Activated CD4-positive, alpha-beta T cell treated with anti-CD3 and anti-CD28 coated beads, Interleukin-2, amount 50 U/mL, for 4 hours (primary cell): ENCODE data around the gene NHLRC1.
"Not testable (repeated sequence)": the region's sequence is repeated elsewhere in the genome, so short reads cannot be mapped to it uniquely, and the experiment has no call there.

Experiments used
- DNase-seq, 2 experiments: peaks; one replicate each; pipeline ENCODE4 v3.0.0-alpha.2; 2020

Gene NHLRC1

GRCh38 chr6:18122128-18123093 lies at the start of gene NHLRC1:
Gene NHLRC1, minus strand, starts transcription at chr6:18122677. Its CDS starts 71 bp downstream, at chr6:18122606.
- DNase-seq = peak; percentile 60 to 62

GRCh38 chr6:18171871-18172270 lies 49.4 kb upstream of the NHLRC1 start:
- DNase-seq = no peak

GRCh38 chr6:18168264-18168663 lies 45.8 kb upstream of the NHLRC1 start:
- DNase-seq = no peak

- no peak for DNase-seq
Measured at GRCh38 chr6:18166312-18167036, 44.0 kb upstream of the NHLRC1 start.

GRCh38 chr6:18165751-18166150 lies 43.3 kb upstream of the NHLRC1 start:
- DNase-seq = no peak

GRCh38 chr6:18162401-18162800 lies 39.9 kb upstream of the NHLRC1 start:
- DNase-seq = no peak

DNA sequence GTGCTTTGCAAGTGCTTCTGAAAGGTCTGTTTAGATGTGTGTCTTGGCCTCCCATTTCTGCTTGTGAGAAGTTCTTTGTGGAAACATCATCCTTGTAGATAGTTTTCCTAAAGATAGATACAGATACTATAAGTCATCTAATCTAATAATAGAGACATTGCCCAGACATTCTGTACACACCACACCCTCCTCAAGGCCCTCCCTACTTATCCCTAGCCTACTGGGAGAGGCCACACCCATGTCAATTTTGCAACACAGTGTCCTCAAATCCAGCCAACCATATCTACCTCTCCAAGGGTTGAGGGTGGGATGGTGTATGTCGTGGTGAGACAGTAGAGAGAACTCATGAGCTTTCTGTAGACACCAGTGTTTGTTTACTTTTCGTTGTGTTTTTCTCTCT lies 39.0 kb upstream of the NHLRC1 start:
- no peak for DNase-seq

DNA sequence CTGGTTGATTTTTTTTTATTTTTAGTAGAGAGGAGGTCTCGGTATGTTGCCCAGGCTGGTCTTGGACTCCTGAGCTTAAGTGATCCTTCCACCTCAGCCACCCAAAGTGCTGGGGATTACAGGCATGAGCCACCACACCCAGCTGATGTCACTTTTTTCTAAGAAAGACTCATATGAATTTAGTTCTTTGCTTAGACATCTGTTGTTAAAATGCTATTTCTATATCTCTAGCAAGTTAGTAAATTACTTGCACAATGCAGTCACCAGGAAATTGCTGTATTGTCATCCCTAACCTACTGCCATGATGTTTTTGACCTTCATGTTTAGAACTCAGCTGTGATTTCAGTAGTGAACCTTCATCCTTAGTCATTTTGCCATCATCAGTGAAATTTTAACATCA lies 38.4 kb upstream of the NHLRC1 start:
- DNase-seq = no peak

GRCh38 chr6:18155864-18156421 lies 33.5 kb upstream of the NHLRC1 start:
- DNase-seq = peak in 1 of 2 experiments; percentile 25

GRCh38 chr6:18155150-18155863 lies 32.8 kb upstream of the NHLRC1 start, which contains the start of gene KDM1B:
Gene KDM1B, plus strand, starts transcription at chr6:18155422. Its CDS starts 4,474 bp downstream, at chr6:18159896.
- peak; percentile 97 to 98 for DNase-seq

GRCh38 chr6:18154507-18155149 lies 32.2 kb upstream of the NHLRC1 start, which contains the start of gene TPMT:
Gene TPMT, minus strand, starts transcription at chr6:18155077. Its CDS starts 5,950 bp downstream, at chr6:18149127.
- peak in 1 of 2 experiments; percentile 1 for DNase-seq

DNA sequence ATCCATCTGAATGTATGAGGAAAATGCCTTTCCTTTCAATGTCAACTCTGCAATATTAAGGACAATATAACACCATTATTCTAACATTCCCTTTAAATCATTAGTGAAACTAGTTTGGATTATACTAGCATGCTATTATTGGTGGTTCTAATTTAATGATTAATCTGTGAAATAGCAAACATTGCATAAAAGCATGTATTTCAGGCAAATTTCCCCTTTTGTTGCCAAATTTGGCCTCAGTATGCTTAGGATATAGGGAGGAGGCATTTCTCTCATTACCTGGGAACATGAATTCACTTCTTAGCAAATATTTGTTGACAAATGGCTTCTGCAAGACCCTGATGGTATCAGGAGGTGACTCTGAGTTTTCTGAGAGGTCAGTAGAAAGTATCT lies 30.8 kb upstream of the NHLRC1 start:
- no peak for DNase-seq

GRCh38 chr6:18151801-18152200 lies 29.3 kb upstream of the NHLRC1 start:
- DNase-seq = no peak

GRCh38 chr6:18151391-18151790 lies 28.9 kb upstream of the NHLRC1 start:
- not testable (repeated sequence) for DNase-seq

DNA sequence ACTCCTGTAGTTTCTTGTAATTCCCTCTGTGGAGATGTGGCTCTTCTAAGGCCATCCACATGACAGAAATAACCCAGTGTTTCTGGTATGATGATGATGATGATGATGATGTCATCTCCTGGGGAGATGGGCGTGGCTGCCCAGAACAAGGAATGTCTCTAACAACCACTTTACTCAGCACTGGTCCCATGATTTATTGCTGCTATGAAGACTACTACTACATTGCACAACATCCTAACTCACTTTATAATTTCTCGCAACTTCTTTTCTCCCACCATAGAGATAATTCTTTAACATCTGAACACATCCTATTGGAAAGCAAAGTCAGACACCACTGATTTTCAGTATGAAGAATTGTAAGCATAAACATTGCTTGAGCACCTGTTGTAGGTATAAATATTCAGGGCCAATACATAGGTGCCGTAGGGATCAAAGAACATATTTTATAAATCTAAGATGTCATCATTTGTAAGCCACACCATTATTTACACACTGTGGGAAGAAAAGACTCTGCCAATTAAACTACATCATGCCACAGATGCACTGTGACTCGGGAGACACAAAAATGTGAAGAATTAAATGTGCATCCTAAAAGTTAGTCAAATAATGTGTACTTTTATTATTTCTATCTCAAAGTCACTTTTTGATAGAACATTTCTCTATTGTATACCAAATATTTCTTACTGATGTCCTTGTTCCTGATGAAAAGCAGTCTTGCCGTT lies 26.0 kb upstream of the NHLRC1 start:
- no peak for DNase-seq

- DNase-seq = no peak
Measured at GRCh38 chr6:18147616-18148015, 25.1 kb upstream of the NHLRC1 start.

GRCh38 chr6:18147160-18147559 lies 24.7 kb upstream of the NHLRC1 start:
- no peak for DNase-seq

GRCh38 chr6:18142591-18142861 lies 20.0 kb upstream of the NHLRC1 start:
- DNase-seq = no peak

- DNase-seq = no peak
Measured at GRCh38 chr6:18141805-18142590, 19.5 kb upstream of the NHLRC1 start.

DNA sequence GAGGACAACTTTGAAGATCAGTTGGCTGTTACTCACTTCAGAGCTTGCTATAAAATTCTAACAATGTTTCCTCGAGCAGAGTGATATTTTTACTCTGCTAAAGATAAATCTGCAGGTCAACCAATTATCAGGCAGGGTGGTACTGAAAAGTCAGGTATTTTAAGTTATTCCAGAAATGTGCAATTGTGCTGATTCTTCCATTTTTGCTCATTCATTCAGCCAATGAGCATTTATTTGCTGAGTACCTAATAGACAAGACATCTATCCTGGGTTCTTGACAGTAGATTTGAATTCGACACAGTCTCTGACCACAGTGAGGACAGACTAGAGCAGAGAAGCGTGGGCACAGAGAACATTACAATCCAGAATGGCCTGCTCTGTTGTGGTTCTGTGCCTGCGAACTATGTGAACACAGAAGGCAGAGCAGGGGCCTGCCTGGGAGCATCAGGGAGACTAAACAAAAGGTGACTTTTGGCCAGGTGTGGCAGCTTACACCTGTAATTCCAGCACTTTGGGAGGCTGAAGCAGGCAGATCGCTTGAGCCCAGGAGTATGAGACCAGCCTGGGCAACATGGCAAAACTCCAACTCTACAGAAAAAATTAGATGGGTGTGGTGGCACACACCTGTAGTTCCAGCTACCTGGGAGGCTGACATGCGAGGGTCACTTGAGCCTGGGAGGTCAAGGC lies 17.6 kb upstream of the NHLRC1 start:
- no peak for DNase-seq
